ENCODE data around the gene MBTPS1. TPM values are rescaled to one million over a fixed set of nuclear protein-coding genes. Genes with fewer than 3 reads are reported as not detected.

Gene MBTPS1
- total and polyA plus RNA-seq, 4 donors = 45.5 to 130 (median 68.0) TPM

DNA sequence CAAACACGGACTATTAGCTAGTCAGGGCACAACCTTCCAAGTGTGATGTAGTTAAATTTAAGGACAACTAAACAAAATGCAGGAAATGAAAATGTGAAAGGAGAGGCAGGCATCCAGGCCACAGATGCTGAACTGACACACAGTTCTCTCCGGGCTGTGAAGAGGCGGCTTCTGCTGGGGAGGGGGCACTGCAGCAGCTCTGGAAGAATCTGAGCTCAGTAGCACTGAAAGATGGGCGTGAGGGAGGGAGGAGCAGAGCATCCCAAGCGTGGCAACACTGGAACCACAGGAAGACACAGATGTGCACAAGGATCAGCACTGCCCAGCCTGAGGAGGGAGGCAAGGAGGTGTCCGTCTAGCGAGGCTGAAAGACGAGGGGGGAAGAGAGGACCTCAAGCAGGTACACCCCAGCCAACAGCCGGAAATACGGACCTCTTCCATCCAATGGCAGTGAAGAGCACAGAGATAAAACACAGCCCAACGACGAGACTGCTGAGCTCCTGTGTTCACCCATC, 11.4 kb downstream of the MBTPS1 start:
- Histone ChIP-seq H3K9me3 (ENCODE audit: control insufficient read depth in 4 of 4, insufficient read depth in 3 of 4, low read length in 3 of 4) (no peaks in the 10 kb centered on the region), H3K4me3 (no peak overlapping the region), H3K9ac (ENCODE audit: insufficient read depth in 1 of 2, low read length in 2 of 2) (no peak overlapping the region), H3K27me3 (ENCODE audit: control insufficient read depth in 3 of 3, insufficient read depth in 3 of 3, low read length in 2 of 3) (no peaks in the 10 kb centered on the region), H3K27ac (ENCODE audit: low read depth in 1 of 2, low read length in 1 of 2) (no peak overlapping the region), H3K36me3 (ENCODE audit: control insufficient read depth in 4 of 4, insufficient read depth in 4 of 4, low read length in 4 of 4) (peaks cover 0 to 20% (median 8%) of the 10 kb centered on the region in 4 donors), H3K4me1 (ENCODE audit: control insufficient read depth in 5 of 5, insufficient read depth in 5 of 5, low read length in 5 of 5) (peaks cover 0 to 17% (median 0%) of the 10 kb centered on the region in 5 donors)
- TF ChIP-seq, protein P1, sequence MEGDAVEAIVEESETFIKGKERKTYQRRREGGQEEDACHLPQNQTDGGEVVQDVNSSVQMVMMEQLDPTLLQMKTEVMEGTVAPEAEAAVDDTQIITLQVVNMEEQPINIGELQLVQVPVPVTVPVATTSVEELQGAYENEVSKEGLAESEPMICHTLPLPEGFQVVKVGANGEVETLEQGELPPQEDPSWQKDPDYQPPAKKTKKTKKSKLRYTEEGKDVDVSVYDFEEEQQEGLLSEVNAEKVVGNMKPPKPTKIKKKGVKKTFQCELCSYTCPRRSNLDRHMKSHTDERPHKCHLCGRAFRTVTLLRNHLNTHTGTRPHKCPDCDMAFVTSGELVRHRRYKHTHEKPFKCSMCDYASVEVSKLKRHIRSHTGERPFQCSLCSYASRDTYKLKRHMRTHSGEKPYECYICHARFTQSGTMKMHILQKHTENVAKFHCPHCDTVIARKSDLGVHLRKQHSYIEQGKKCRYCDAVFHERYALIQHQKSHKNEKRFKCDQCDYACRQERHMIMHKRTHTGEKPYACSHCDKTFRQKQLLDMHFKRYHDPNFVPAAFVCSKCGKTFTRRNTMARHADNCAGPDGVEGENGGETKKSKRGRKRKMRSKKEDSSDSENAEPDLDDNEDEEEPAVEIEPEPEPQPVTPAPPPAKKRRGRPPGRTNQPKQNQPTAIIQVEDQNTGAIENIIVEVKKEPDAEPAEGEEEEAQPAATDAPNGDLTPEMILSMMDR (IDR thresholded peaks at IDR 0.05; ENCODE audit: control extremely low read depth, extremely low read depth) = no peak
- DNase-seq (no peak), ATAC-seq (ENCODE audit: insufficient read depth, low FRiP score) (no peak)
- 82 to 87% methylated on average over 12 of the region's 12 CpGs for WGBS, 2 donors

GRCh38 chr16:84104231-84104630, 12.5 kb downstream of the MBTPS1 start:
- Histone ChIP-seq H3K27ac (ENCODE audit: low read depth in 1 of 2, low read length in 1 of 2) (no peak overlapping the region), H3K9ac (ENCODE audit: insufficient read depth in 1 of 2, low read length in 2 of 2) (no peak overlapping the region), H3K36me3 (ENCODE audit: control insufficient read depth in 4 of 4, insufficient read depth in 4 of 4, low read length in 4 of 4) (peaks cover 0 to 20% (median 10%) of the 10 kb centered on the region in 4 donors), H3K27me3 (ENCODE audit: control insufficient read depth in 3 of 3, insufficient read depth in 3 of 3, low read length in 2 of 3) (no peaks in the 10 kb centered on the region), H3K4me1 (ENCODE audit: control insufficient read depth in 5 of 5, insufficient read depth in 5 of 5, low read length in 5 of 5) (peaks cover 0 to 13% (median 0%) of the 10 kb centered on the region in 5 donors), H3K4me3 (no peak overlapping the region), H3K9me3 (ENCODE audit: control insufficient read depth in 4 of 4, insufficient read depth in 3 of 4, low read length in 3 of 4) (no peaks in the 10 kb centered on the region)
- no peak for DNase-seq
- no peak for ATAC-seq (ENCODE audit: insufficient read depth, low FRiP score)
- TF ChIP-seq, protein P1 (IDR thresholded peaks at IDR 0.05; ENCODE audit: control extremely low read depth, extremely low read depth) = no peak
- 81 to 88% methylated on average over 3 of the region's 3 CpGs for WGBS, 2 donors

- 57 to 83% methylated on average over 5 of the region's 5 CpGs for WGBS, 2 donors
- H3K9me3 ChIP-seq (ENCODE audit: control insufficient read depth in 4 of 4, insufficient read depth in 3 of 4, low read length in 3 of 4) = no peaks in the 10 kb centered on the region
- no peak for ATAC-seq (ENCODE audit: insufficient read depth, low FRiP score)
- no peak for DNase-seq
- H3K9ac ChIP-seq (ENCODE audit: insufficient read depth in 1 of 2, low read length in 2 of 2) = no peak overlapping the region
- peaks cover 3 to 19% (median 10%) of the 10 kb centered on the region in 4 donors for H3K36me3 ChIP-seq (ENCODE audit: control insufficient read depth in 4 of 4, insufficient read depth in 4 of 4, low read length in 4 of 4)
- H3K27ac ChIP-seq (ENCODE audit: low read depth in 1 of 2, low read length in 1 of 2) = peak overlapping the region in 1 of 2 donors; percentile 49
- no peak overlapping the region for H3K4me3 ChIP-seq
- TF ChIP-seq, protein P1 (IDR thresholded peaks at IDR 0.05; ENCODE audit: control extremely low read depth, extremely low read depth) = no peak
- H3K27me3 ChIP-seq (ENCODE audit: control insufficient read depth in 3 of 3, insufficient read depth in 3 of 3, low read length in 2 of 3) = no peaks in the 10 kb centered on the region
- H3K4me1 ChIP-seq (ENCODE audit: control insufficient read depth in 5 of 5, insufficient read depth in 5 of 5, low read length in 5 of 5) = peaks cover 0 to 8% (median 0%) of the 10 kb centered on the region in 5 donors
Observed at GRCh38 chr16:84103678-84104077, 13.1 kb downstream of the MBTPS1 start.

GRCh38 chr16:84098939-84099338, 17.8 kb downstream of the MBTPS1 start:
- no peak overlapping the region for H3K27ac ChIP-seq (ENCODE audit: low read depth in 1 of 2, low read length in 1 of 2)
- DNase-seq (no peak), ATAC-seq (ENCODE audit: insufficient read depth, low FRiP score) (no peak)
- TF ChIP-seq, protein P1 (IDR thresholded peaks at IDR 0.05; ENCODE audit: control extremely low read depth, extremely low read depth) = no peak
- H3K9me3 ChIP-seq (ENCODE audit: control insufficient read depth in 4 of 4, insufficient read depth in 3 of 4, low read length in 3 of 4) = no peaks in the 10 kb centered on the region
- no peak overlapping the region for H3K4me3 ChIP-seq
- peaks cover 0 to 8% (median 4%) of the 10 kb centered on the region in 5 donors for H3K4me1 ChIP-seq (ENCODE audit: control insufficient read depth in 5 of 5, insufficient read depth in 5 of 5, low read length in 5 of 5)
- H3K27me3 ChIP-seq (ENCODE audit: control insufficient read depth in 3 of 3, insufficient read depth in 3 of 3, low read length in 2 of 3) = no peaks in the 10 kb centered on the region
- peaks cover 11 to 34% (median 16%) of the 10 kb centered on the region in 4 donors for H3K36me3 ChIP-seq (ENCODE audit: control insufficient read depth in 4 of 4, insufficient read depth in 4 of 4, low read length in 4 of 4)
- H3K9ac ChIP-seq (ENCODE audit: insufficient read depth in 1 of 2, low read length in 2 of 2) = no peak overlapping the region
- WGBS, 2 donors = 81 to 90% methylated on average over 7 of the region's 7 CpGs

All from lung (tissue), 12 donors.